Esophagus squamous epithelium (tissue), 4 donors: ENCODE results near the gene LRP11.

Experiments used
- CTCF ChIP-seq, 6 experiments: fragments of 450-650 bp in 4 of 6; fragments of 200-600 bp in 2 of 6; sonication (generic) in 2 of 6; IDR thresholded peaks; one replicate each; pipeline ENCODE4 v1.5.1; 2016 to 2019; ENCODE audit warnings: antibody characterized with exemption in 6 of 6, mild to moderate bottlenecking in 4 of 6, moderate library complexity in 4 of 6
- POLR2A ChIP-seq, 4 donors: fragments of 450-650 bp; IDR thresholded peaks; one replicate each; pipeline ENCODE4 v1.6.1; 2017; ENCODE audit warnings: antibody characterized with exemption in 4 of 4, mild to moderate bottlenecking in 4 of 4, moderate library complexity in 3 of 4

GRCh38 chr6:149852881-149853280, 11.3 kb downstream of the LRP11 start:
- TF ChIP-seq CTCF (IDR thresholded peaks at IDR 0.05) (no peak), POLR2A (IDR thresholded peaks at IDR 0.05) (no peak)
